GM12891 (cell line): ENCODE data around the gene TCF15.

Experiments used
- DNase-seq: peaks from one replicate; pipeline ENCODE4 v3.0.0; 2011; ENCODE audit warnings: low spot score; ENCODE audit not compliant: insufficient read length
- FAIRE-seq: peaks from 2 replicates; lab custom pipeline; 2011; peaks lifted over from hg19 to GRCh38; lab: Jason Lieb, UNC
- PAX5 ChIP-seq: IDR thresholded peaks from 2 replicates; pipeline ENCODE4 v1.6.1; 2011; ENCODE audit warnings: low read length, moderate library complexity, mild to moderate bottlenecking; ENCODE audit not compliant: insufficient read depth, severe bottlenecking
- POLR2A ChIP-seq: IDR thresholded peaks from 2 replicates; pipeline ENCODE4 v1.6.1; 2011; ENCODE audit warnings: low read depth, low read length, control low read depth
- POLR2AphosphoS5 ChIP-seq: IDR thresholded peaks from 2 replicates; pipeline ENCODE4 v1.6.1; 2011; ENCODE audit warnings: low read depth, low read length, control low read depth
- POU2F2 ChIP-seq: IDR thresholded peaks from 2 replicates; pipeline ENCODE4 v1.6.1; 2011; ENCODE audit warnings: low read depth, mild to moderate bottlenecking, control low read depth, low read length, moderate library complexity
- SPI1 ChIP-seq: IDR thresholded peaks from 2 replicates; pipeline ENCODE4 v1.6.1; 2011; ENCODE audit warnings: low read depth, low read length, control low read depth
- TAF1 ChIP-seq: IDR thresholded peaks from 2 replicates; pipeline ENCODE4 v1.6.1; 2011; ENCODE audit warnings: low read depth, low read length, control low read depth

Gene TCF15

DNA sequence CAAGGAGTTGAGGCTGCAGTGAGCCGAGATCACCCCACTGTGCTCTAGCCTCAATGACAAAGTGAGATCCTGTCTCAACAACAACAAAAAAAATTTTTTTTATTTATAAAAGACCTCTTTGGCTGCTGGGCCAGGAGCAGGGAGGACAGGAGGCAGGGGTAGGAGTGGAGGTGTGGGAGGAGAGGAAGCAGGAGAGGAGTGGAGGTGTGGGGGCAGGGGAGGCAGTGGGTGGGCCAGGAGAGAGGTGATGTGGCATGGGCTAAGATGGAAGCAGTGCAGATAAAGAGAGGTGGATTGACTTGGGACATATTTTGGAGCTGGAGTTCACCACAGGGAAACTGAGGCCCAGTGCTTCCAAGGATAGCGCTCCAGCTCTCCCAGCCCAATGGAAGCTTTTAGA is 53.1 kb downstream of the TCF15 start:
- no peak for DNase-seq
- TF ChIP-seq POU2F2 (no peak), PAX5 (no peak), POLR2A (no peak), SPI1 (no peak), TAF1 (no peak), POLR2AphosphoS5 (no peak)
- FAIRE-seq: no peak

DNA sequence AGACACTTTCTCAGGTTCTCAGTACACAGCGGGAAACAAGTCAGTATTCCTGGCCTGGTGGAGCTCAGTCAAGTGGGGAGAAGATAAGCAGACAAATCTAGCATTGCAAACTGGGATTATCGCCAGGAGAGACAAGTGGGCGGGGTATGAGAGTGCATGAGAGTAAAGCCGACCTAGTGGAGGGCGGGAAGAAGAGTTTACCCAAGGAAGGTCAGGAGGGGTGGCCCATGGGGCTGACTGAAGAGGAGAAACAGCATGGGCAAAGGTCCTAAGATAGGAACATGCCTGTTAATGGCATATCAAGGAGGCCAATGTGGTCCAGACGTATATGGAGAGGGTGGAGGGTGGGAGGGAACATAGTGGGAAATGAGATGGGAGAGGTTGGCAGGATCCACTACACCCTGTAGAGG is 54.1 kb downstream of the TCF15 start:
- no peak for DNase-seq
- TF ChIP-seq POLR2AphosphoS5 (no peak), PAX5 (no peak), TAF1 (no peak), SPI1 (no peak), POLR2A (no peak), POU2F2 (no peak)
- no peak for FAIRE-seq
